Right hindlimb (tissue), 1 donor: ENCODE measurements around the gene RNF125.
A peak's percentile ranks its signal among the peaks of the same experiment; 100 is the strongest.

Source experiments
- DNase-seq: peaks from one replicate; pipeline ENCODE4 v3.0.0-alpha.2; 2018

The RNF125 gene

GRCh38 chr18:32091724-32092421 is 73.2 kb downstream of the RNF125 start, which contains the start of gene RNF138:
Gene RNF138, plus strand, starts transcription at chr18:32091874. Its CDS starts 903 bp downstream, at chr18:32092777.
- DNase-seq, result peak; percentile 89

DNA sequence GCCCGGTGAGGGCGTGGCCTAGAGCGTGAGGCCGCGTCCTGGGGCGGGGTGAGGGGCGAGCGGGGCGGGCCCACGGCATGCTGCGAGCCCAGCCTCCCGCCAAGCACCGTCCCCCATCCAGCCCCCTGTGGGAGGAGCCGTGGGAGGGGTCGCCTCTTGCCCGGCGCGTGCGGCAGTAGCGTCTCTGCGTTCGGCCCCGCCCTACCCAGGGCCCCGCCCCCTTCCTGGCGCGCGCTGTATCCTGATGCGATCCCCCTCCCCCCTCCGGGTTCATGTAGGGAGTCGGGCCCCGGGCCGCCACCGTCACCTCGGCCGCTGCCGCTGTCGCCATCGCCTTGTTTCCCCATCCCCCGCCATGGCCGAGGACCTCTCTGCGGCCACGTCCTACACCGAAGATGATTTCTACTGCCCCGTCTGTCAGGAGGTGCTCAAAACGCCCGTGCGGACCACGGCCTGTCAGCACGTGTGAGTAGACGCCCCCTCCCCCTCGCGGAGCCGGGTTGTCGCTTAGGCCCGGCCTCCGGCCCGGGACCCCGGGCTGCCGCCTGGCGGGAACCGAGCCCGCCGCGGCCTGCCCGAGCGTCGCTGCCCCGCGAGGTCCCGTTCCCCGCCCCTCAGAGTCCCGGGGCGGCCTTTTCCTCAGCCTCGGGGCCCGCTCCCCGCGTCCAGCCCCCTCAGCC is 73.9 kb downstream of the RNF125 start:
- peak; percentile 100 for DNase-seq

GRCh38 chr18:32093102-32093511 is 74.5 kb downstream of the RNF125 start:
- peak; percentile 70 for DNase-seq

DNA sequence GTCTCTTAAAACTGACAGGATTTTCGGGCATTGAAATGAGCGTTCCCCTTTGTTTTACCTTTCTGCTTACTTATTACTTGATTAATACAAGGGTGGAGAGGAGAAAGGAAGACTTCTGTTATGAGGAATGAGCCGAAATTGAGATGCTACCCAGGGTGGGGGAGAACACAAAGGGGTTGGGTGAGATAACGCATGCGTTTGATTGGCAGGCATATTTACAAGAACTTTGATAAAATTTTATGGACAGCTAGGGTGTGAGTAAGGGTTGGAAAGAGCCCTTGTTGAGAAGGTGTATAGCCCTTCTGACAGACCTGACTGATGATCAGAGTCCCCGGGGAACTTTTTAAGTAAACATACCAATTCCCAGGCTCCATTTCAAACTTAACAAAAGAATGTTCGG is 74.9 kb downstream of the RNF125 start:
- DNase-seq, result no peak

GRCh38 chr18:32095192-32095899 is 76.7 kb downstream of the RNF125 start:
- no peak for DNase-seq

- no peak for DNase-seq
Measured at GRCh38 chr18:32095900-32096229, 77.2 kb downstream of the RNF125 start.

DNA sequence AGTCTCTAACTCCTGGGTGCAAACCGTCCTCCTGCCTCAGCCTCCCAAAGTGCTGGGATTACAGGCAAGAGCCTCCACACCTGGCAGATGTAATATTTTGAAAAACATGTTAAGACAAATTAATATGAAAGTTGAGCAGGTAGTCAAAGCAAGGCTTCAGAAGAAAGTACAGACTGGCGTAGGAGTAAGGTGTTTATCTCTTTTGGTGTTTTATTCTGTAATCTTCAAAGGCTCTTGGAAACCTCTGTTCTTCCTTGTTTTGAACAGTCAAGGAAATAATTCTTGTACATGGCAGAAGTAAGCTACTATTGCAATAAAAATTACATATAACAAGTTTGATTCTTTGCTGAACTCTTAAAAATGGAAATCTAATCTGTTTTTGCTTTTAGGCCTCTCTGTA is 78.3 kb downstream of the RNF125 start:
- no peak for DNase-seq

- no peak for DNase-seq
Measured at GRCh38 chr18:32104516-32104915, 85.9 kb downstream of the RNF125 start.

DNA sequence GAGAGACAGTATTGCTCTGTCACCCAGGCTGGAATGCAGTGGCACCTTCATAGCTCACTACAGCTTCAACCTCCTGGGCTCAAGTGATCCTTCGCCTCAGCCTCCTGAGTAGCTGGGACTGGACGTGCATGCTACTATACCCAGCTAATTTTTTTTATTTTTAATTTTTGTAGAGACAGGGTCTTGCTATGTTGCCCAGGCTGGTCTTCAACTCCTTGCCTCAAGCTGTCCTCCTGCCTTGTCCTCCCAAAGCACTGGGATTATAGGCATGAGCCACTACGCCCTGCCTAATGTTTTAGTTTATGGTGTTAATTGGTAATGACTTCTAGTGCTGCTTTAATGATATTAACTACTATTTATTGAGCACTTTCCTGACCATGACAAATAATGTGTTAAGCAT is 91.4 kb downstream of the RNF125 start:
- DNase-seq, result no peak

DNA sequence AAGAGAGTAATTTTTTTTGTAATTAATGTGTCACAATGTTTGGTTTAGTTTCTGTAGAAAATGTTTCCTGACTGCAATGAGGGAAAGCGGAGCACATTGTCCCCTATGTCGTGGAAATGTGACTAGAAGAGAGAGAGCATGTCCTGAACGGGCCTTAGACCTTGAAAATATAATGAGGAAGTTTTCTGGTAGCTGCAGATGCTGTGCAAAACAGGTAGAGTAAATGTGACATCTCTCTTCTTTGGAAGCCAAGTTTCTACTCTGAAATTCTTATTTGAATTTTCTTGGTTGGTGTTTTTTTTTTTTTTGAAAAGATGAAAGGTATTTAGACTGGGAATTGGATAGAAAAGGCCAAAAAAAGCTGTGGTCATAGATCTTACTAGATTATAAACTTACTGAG is 93.1 kb downstream of the RNF125 start:
- DNase-seq, result no peak

DNA sequence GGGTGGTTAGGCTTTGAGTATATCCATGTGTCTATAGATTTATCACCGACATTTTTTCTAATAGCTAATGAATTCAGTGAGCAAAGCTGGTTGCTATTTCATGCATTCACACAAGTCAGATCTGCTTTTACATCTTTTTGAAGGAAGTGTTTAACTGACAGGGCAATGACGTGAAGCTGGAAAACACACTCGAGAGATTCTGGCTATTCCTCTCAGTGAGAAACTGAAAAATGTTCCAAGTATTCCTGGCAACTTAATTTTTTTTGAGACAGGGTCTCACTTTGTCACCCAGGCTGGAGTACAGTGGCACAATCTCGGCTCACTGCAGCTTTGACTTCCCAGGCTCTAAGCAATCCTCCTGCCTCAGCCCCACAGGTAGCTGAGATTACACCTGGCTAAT is 94.2 kb downstream of the RNF125 start:
- no peak for DNase-seq

DNA sequence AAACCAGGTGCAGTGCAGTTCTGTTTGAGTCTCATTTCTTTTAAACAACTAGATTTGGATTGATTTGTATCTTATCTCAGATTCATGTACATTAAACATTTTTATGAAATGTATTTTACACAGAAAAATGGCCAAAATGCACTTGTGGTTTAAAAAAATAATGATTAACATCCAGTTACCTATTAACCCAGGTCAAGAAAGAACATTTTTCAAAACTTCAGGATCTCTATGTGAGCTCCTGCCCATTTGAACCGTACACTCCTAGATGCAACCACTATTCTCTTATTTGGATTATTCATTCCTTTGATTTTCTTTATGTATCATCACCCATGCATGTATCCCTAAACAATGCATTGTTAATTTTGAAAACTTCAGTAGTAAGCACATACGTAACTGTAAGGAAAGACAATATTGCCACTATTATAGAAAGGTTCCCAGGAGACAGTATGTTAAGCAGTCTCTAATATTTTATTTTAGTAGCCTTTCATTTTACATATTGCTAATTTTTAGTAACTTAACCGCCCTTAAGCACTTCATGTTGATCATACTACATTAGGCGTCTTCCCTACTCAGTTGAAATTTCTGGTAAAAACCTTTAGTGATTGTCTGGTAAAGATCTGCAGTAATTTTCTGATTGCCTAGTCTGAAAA is 95.8 kb downstream of the RNF125 start:
- DNase-seq, result no peak

DNA sequence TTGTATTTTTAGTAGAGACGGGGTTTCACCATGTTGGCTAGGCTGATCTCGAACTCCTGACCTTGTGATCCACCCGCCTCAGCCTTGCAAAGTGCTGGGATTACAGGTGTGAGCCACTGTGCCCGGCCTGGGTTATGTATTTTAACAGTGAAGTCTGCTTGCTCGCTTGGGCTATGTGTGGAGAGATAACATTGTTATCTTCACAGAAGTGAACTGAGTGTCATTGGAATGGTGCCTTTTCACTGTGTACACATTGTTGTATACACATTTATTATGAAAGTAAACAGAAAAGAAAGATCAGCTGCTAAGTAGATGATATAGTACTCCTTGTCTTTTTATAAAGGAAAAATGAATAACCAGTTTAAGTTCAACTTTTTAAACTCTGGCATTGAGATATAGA is 103.4 kb downstream of the RNF125 start:
- DNase-seq, result no peak
